Ishikawa (cell line): ENCODE measurements around the gene EIF4B.

Source experiments
- CEBPB ChIP-seq: IDR thresholded peaks from 2 replicates; pipeline ENCODE4 v1.6.1; 2012
- CREB1 ChIP-seq: IDR thresholded peaks from 2 replicates; pipeline ENCODE4 v1.6.1; 2012; ENCODE audit warnings: low read depth
- EGR1 ChIP-seq: IDR thresholded peaks from 2 replicates; pipeline ENCODE4 v1.6.1; 2012
- EP300 ChIP-seq: IDR thresholded peaks from 2 replicates; pipeline ENCODE4 v1.6.1; 2012; ENCODE audit warnings: borderline replicate concordance
- FOXM1 ChIP-seq: IDR thresholded peaks from 2 replicates; pipeline ENCODE4 v1.6.1; 2012; ENCODE audit warnings: low read depth, borderline replicate concordance
- MAX ChIP-seq: IDR thresholded peaks from 2 replicates; pipeline ENCODE4 v1.6.1; 2012
- NFIC ChIP-seq: IDR thresholded peaks from 2 replicates; pipeline ENCODE4 v1.6.1; 2012
- RAD21 ChIP-seq: IDR thresholded peaks from 2 replicates; pipeline ENCODE4 v1.6.1; 2012; ENCODE audit warnings: low read depth
- REST ChIP-seq: IDR thresholded peaks from 2 replicates; pipeline ENCODE4 v1.6.1; 2012; ENCODE audit warnings: low read depth, mild to moderate bottlenecking
- TAF1 ChIP-seq: IDR thresholded peaks from 2 replicates; pipeline ENCODE4 v1.6.1; 2012; ENCODE audit warnings: low read depth, mild to moderate bottlenecking
- TCF12 ChIP-seq: IDR thresholded peaks from 2 replicates; pipeline ENCODE4 v1.6.1; 2012; ENCODE audit warnings: low read depth
- TEAD4 ChIP-seq: IDR thresholded peaks from 2 replicates; pipeline ENCODE4 v1.6.1; 2012
- USF1 ChIP-seq: IDR thresholded peaks from 2 replicates; pipeline ENCODE4 v1.6.1; 2012
- YY1 ChIP-seq: IDR thresholded peaks from 2 replicates; pipeline ENCODE4 v1.6.1; 2012; ENCODE audit warnings: low read depth
- ZBTB7A ChIP-seq: IDR thresholded peaks from 2 replicates; pipeline ENCODE4 v1.6.1; 2012; ENCODE audit warnings: low read depth

The EIF4B gene

GRCh38 chr12:52975204-52975603 is 31.1 kb upstream of the EIF4B start:
- 0 out of 2 replicates have a peak, but pooled peaks have one; percentile 12 for TF ChIP-seq TEAD4
- TF ChIP-seq NFIC = no peak

- TF ChIP-seq CEBPB (no peak), REST (no peak), FOXM1 (0 out of 2 replicates have a peak, but pooled peaks have one; percentile 15), MAX (peak; percentile 88), ZBTB7A (peak; percentile 36), EP300 (peak; percentile 83; the same call in 1 of the 2 replicates), YY1 (no peak), TEAD4 (peak; percentile 68), USF1 (no peak), EGR1 (no peak; the same call in 1 of the 2 replicates), NFIC (peak; percentile 56; the same call in 1 of the 2 replicates), RAD21 (peak; percentile 100), TAF1 (no peak), TCF12 (peak; percentile 77), CREB1 (no peak)
Measured at GRCh38 chr12:52975820-52976573, 30.3 kb upstream of the EIF4B start.

- TF ChIP-seq REST (no peak), EGR1 (no peak), TEAD4 (no peak), RAD21 (no peak), YY1 (no peak), EP300 (0 out of 2 replicates have a peak, but pooled peaks have one; percentile 8), USF1 (no peak), FOXM1 (0 out of 2 replicates have a peak, but pooled peaks have one; percentile 12), TAF1 (no peak), NFIC (no peak), ZBTB7A (no peak), TCF12 (no peak)
Measured at GRCh38 chr12:52976574-52977071, 29.6 kb upstream of the EIF4B start.

- TF ChIP-seq ZBTB7A (0 out of 2 replicates have a peak, but pooled peaks have one; percentile 28), CREB1 (no peak), USF1 (no peak), MAX (no peak), REST (no peak), FOXM1 (no peak), CEBPB (no peak)
Measured at GRCh38 chr12:52977170-52977569, 29.1 kb upstream of the EIF4B start.
